Heart right ventricle (tissue), 16 donors: ENCODE measurements around the gene OTOP3. TPM values are rescaled to one million over a fixed set of nuclear protein-coding genes. Genes with fewer than 3 reads are reported as not detected.
A peak's percentile ranks its signal among the peaks of the same experiment; 100 is the strongest.
"Not testable (repeated sequence)": the region's sequence is repeated elsewhere in the genome, so short reads cannot be mapped to it uniquely, and the experiment has no call there.

Source experiments
- ATAC-seq, 8 donors: fragments of 200-7000 bp; cut with Tn5 transposase; one replicate each; pipeline ENCODE4 v1.9.1; 2020; ENCODE audit warnings: mild to moderate bottlenecking in 8 of 8, moderate library complexity in 8 of 8, moderate number of reproducible peaks in 1 of 8
- DNase-seq, 2 donors: peaks; one replicate each; pipeline ENCODE4 v3.0.0-alpha.2; 2020
- H3K27ac ChIP-seq, 10 donors: fragments of 200-600 bp; sonication (generic) in 2 of 10; one replicate each; pipeline versions ENCODE4 v1.5.0 to v1.8.0; 2020 to 2022; ENCODE audit warnings: mild to moderate bottlenecking in 3 of 10
- H3K27me3 ChIP-seq, 7 donors: fragments of 200-600 bp; one replicate each; pipeline ENCODE4 v1.8.0; 2021 to 2022; ENCODE audit warnings: mild to moderate bottlenecking in 2 of 7
- H3K36me3 ChIP-seq, 9 donors: fragments of 200-600 bp; sonication (generic) in 1 of 9; one replicate each; pipeline versions ENCODE4 v1.5.0 to v1.8.0; 2020 to 2022; ENCODE audit warnings: mild to moderate bottlenecking in 2 of 9
- H3K4me1 ChIP-seq, 9 donors: fragments of 200-600 bp; sonication (generic) in 1 of 9; one replicate each; pipeline versions ENCODE4 v1.5.0 to v1.8.0; 2020 to 2022; ENCODE audit warnings: mild to moderate bottlenecking in 4 of 9
- H3K4me3 ChIP-seq, 10 donors: fragments of 200-600 bp; sonication (generic) in 2 of 10; one replicate each; pipeline versions ENCODE4 v1.5.0 to v1.8.0; 2020 to 2022; ENCODE audit warnings: mild to moderate bottlenecking in 7 of 10, moderate library complexity in 2 of 10
- H3K9me3 ChIP-seq, 11 donors: fragments of 200-600 bp in 10 of 11; sonication (generic) in 2 of 11; one replicate each; pipeline versions ENCODE4 v1.5.0 to v1.8.0; 2013 to 2022; ENCODE audit warnings: mild to moderate bottlenecking in 2 of 11, control low read depth in 1 of 11, moderate library complexity in 1 of 11
- CTCF ChIP-seq, 9 donors: fragments of 200-600 bp; sonication (generic) in 2 of 9; IDR thresholded peaks; one replicate each; pipeline versions ENCODE4 v1.5.0 to v1.8.0; 2021 to 2022; ENCODE audit warnings: antibody characterized with exemption in 9 of 9, mild to moderate bottlenecking in 5 of 9, moderate library complexity in 1 of 9
- WGBS, 2 donors: extraction: QIAGEN DNeasy Blood & Tissue Kit; methylation state at CpG; one replicate each; pipeline ENCODE4 v1.1.7; 2013; ENCODE audit warnings: inconsistent platforms in 1 of 2; 5-methylcytosine and 5-hydroxymethylcytosine counted together
- intact Hi-C, 10 donors: fragments of 100-400 bp; cut with DNase I; formaldehyde crosslinking; loops; one replicate each; pipeline versions ENCODE4 v1.11.1 to v1.14.2; 2022
- polyA plus RNA-seq, 2 donors: library from polyadenylated mRNA; stranded (reverse); fragments of 200-250 nt; gene quantifications; one replicate each; pipeline ENCODE4 v1.2.3, GENCODE V29; 2013
- total RNA-seq, 10 donors: library from RNA; stranded (reverse); fragmentation: NEBNext Ultra II Directional in 3 of 10; extraction: Animal tissue kit (Norgen Biotek cat#: 25700) in 3 of 10; gene quantifications; one replicate each; pipeline versions ENCODE4 v1.2.1 to v1.2.4, GENCODE V29; 2021 to 2023
- donor health status: Arrhythmogenic right ventricular cardiomyopathy.
- donor health status: ischemic (EF 13 %, LVEDD 7.1; RV severe dilation, severe dysfunction).
- donor health status: healthy with polysubstance abuse.
- donor health status: DM: no; HTN: yes; CAD: no.
- donor health status: DM: no; HTN: no; CAD: no.
- donor health status: ischemic (EF 25% LVEDD 6.9; RV normal size, moderate dysfunction).
- donor health status: ischemic (EF 25% LVEDD 5.7; RV mildly dilated, moderate dysfunction).
- donor health status: healthy.
- donor health status: DM: yes; HTN: yes; CAD: no.
- donor health status: Ischemic cardiomyopathy.
- donor health status: ischemic (EF 35%, LVEDD 5.7; RV mildly dilated, moderate dysfunction).
- donor health status: nonischemic (EF 11% LVEDD 7.7; RV severe dilation, severe dysfunction).
- donor health status: DM: yes; HTN: yes; CAD: no.
- donor health status: PGD.
- donor health status: ischemic (EF 29% LVEDD 5.4; RV normal size, mild dysfunction).
- donor health status: nonischemic (EF 23%, LVEDD 6.1; RV moderate dilation, normal function).

OTOP3 gene
- total and polyA plus RNA-seq, 12 donors = not detected

- Histone ChIP-seq H3K27ac (no peak overlapping the region), H3K4me1 (peaks cover 5 to 34% (median 22%) of the 10 kb centered on the region in 9 donors), H3K4me3 (no peak overlapping the region), H3K27me3 (peaks cover 0 to 27% (median 0%) of the 10 kb centered on the region in 7 donors), H3K36me3 (no peaks in the 10 kb centered on the region), H3K9me3 (no peaks in the 10 kb centered on the region)
- 85 to 87% methylated on average over 5 of the region's 5 CpGs for WGBS, 2 donors
- TF ChIP-seq CTCF (IDR thresholded peaks at IDR 0.05) = no peak
- no peak for DNase-seq
- no peak for ATAC-seq
- intact Hi-C loops = loop anchor here in 2 of 10 donors (10.0 kb wide), 2 partner anchors 46 to 236 kb away; partner anchors contain the start of genes MRPL58 (in 1 of the 2) and NUP85 (in 1 of the 2)
These were observed 32.7 kb downstream of the OTOP3 start for GRCh38 chr17:74968361-74968780.

GRCh38 chr17:74969501-74969900 lies 33.8 kb downstream of the OTOP3 start:
- H3K4me3 ChIP-seq = not testable (repeated sequence)

GRCh38 chr17:74970395-74970794 lies 34.7 kb downstream of the OTOP3 start:
- Histone ChIP-seq H3K9me3 (no peaks in the 10 kb centered on the region), H3K27me3 (peaks cover 0 to 47% (median 0%) of the 10 kb centered on the region in 7 donors), H3K27ac (peak overlapping the region; percentile 54 to 86 (median 76)), H3K4me1 (peaks cover 5 to 34% (median 22%) of the 10 kb centered on the region in 9 donors), H3K36me3 (no peaks in the 10 kb centered on the region), H3K4me3 (peak overlapping the region in 8 of 10 donors; percentile 58 to 90 (median 77))
- peak; percentile 37 to 83 (median 68) for ATAC-seq
- peak in 1 of 2 donors; percentile 33 for DNase-seq
- intact Hi-C loops = loop anchor here in 1 of 10 donors (10.0 kb wide), 1 partner anchor 144 kb away; no protein-coding TSS in a partner anchor
- 64 to 74% methylated on average over 3 of the region's 3 CpGs for WGBS, 2 donors
- TF ChIP-seq CTCF (IDR thresholded peaks at IDR 0.05) = no peak

More at GRCh38 chr17:74969501-74969900, 33.8 kb downstream of the OTOP3 start:
- intact Hi-C loops = loop anchor here in 2 of 10 donors (10.0 kb wide), 2 partner anchors 45 to 235 kb away; partner anchors contain the start of genes MRPL58 (in 1 of the 2) and NUP85 (in 1 of the 2)
- not testable (repeated sequence) for H3K9me3 ChIP-seq, ATAC-seq, DNase-seq, H3K36me3 ChIP-seq
- H3K27ac ChIP-seq = peak overlapping the region in 4 of 10 donors; percentile 39 to 86 (median 82)
- H3K4me1 ChIP-seq = peaks cover 5 to 34% (median 22%) of the 10 kb centered on the region in 9 donors
- H3K27me3 ChIP-seq = peaks cover 0 to 38% (median 0%) of the 10 kb centered on the region in 7 donors
- WGBS, 2 donors = 85 to 92% methylated on average over 5 of the region's 5 CpGs

GRCh38 chr17:74971069-74971841 lies 35.6 kb downstream of the OTOP3 start:
- ATAC-seq = peak in 3 of 8 donors; percentile 26 to 44 (median 37)
- no peak for TF ChIP-seq CTCF (IDR thresholded peaks at IDR 0.05)
- Histone ChIP-seq H3K27me3 (peaks cover 0 to 51% (median 0%) of the 10 kb centered on the region in 7 donors), H3K36me3 (no peaks in the 10 kb centered on the region), H3K4me3 (peak overlapping the region in 9 of 10 donors; percentile 58 to 90 (median 76)), H3K9me3 (no peaks in the 10 kb centered on the region), H3K27ac (peak overlapping the region; percentile 54 to 86 (median 76)), H3K4me1 (peaks cover 5 to 34% (median 22%) of the 10 kb centered on the region in 9 donors)
- no peak for DNase-seq
- intact Hi-C loops = loop anchor here in 1 of 10 donors (10.0 kb wide), 1 partner anchor 144 kb away; no protein-coding TSS in a partner anchor
- WGBS, 2 donors = 48 to 63% methylated on average over 8 of the region's 8 CpGs
